ENCODE results near the gene FAM240A.

GRCh38 chr3:46573701-46574100 lies 38.6 kb upstream of the FAM240A start:
- TF ChIP-seq, protein P1, sequence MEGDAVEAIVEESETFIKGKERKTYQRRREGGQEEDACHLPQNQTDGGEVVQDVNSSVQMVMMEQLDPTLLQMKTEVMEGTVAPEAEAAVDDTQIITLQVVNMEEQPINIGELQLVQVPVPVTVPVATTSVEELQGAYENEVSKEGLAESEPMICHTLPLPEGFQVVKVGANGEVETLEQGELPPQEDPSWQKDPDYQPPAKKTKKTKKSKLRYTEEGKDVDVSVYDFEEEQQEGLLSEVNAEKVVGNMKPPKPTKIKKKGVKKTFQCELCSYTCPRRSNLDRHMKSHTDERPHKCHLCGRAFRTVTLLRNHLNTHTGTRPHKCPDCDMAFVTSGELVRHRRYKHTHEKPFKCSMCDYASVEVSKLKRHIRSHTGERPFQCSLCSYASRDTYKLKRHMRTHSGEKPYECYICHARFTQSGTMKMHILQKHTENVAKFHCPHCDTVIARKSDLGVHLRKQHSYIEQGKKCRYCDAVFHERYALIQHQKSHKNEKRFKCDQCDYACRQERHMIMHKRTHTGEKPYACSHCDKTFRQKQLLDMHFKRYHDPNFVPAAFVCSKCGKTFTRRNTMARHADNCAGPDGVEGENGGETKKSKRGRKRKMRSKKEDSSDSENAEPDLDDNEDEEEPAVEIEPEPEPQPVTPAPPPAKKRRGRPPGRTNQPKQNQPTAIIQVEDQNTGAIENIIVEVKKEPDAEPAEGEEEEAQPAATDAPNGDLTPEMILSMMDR (IDR thresholded peaks at IDR 0.05): no peak
- no peak for TF ChIP-seq POLR2A (IDR thresholded peaks at IDR 0.05)

Measured in ovary (tissue), 3 donors.